Osteocyte (in vitro differentiated cells): Measurements from ENCODE around the gene RAB11B. TPM values are rescaled to one million over a fixed set of nuclear protein-coding genes. Genes with fewer than 3 reads are reported as not detected.
"Not testable (repeated sequence)": the region's sequence is repeated elsewhere in the genome, so short reads cannot be mapped to it uniquely, and the experiment has no call there.

Experiments used
- DNase-seq: peaks from one replicate; pipeline ENCODE4 v3.0.0; 2021; ENCODE audit warnings: mixed read lengths; ENCODE audit not compliant: unreplicated experiment; ENCODE audit errors: extremely low spot score
- H3K27ac Mint-ChIP-seq: one replicate; pipeline ENCODE4 v1.8.0; 2021; ENCODE audit warnings: mild to moderate bottlenecking, mixed read lengths; ENCODE audit not compliant: unreplicated experiment
- H3K27me3 Mint-ChIP-seq: one replicate; pipeline ENCODE4 v1.8.0; 2021; ENCODE audit warnings: mixed read lengths; ENCODE audit not compliant: unreplicated experiment
- H3K36me3 Mint-ChIP-seq: one replicate; pipeline ENCODE4 v1.8.0; 2021; ENCODE audit warnings: mixed read lengths; ENCODE audit not compliant: unreplicated experiment
- H3K4me1 Mint-ChIP-seq: one replicate; pipeline ENCODE4 v1.8.0; 2021; ENCODE audit warnings: mixed read lengths; ENCODE audit not compliant: unreplicated experiment
- H3K4me3 Mint-ChIP-seq: one replicate; pipeline ENCODE4 v1.8.0; 2021; ENCODE audit warnings: mild to moderate bottlenecking, moderate library complexity, mixed read lengths; ENCODE audit not compliant: unreplicated experiment
- H3K9me3 Mint-ChIP-seq: one replicate; pipeline ENCODE4 v1.8.0; 2021; ENCODE audit warnings: mixed read lengths; ENCODE audit not compliant: unreplicated experiment
- CTCF ChIP-seq: fragments of 200-600 bp; sonication (generic); IDR thresholded peaks from 2 replicates; pipeline ENCODE4 v1.5.0; 2021; ENCODE audit warnings: antibody characterized with exemption, mild to moderate bottlenecking, moderate library complexity
- long read RNA-seq: library from polyadenylated mRNA; unstranded; transcript quantifications from one replicate; pipeline ENCODE4 v2.0.0, GENCODE V29; 2021
- total RNA-seq: library from RNA; stranded (reverse); gene quantifications from 2 replicates; pipeline ENCODE4 v1.2.1, GENCODE V29; 2021

The RAB11B gene
- total RNA-seq, result 126 and 130 TPM in 2 replicates
- long read RNA-seq, partial matches to known transcripts, result 0 of 1 reads
- long read RNA-seq, other reads (novel, unspliced or antisense), result 1 of 1 reads

- no peak for TF ChIP-seq CTCF
- H3K4me1 Mint-ChIP-seq, result peaks cover 42% of the 10 kb centered on the region
- H3K27me3 Mint-ChIP-seq, result no peaks in the 10 kb centered on the region
- peaks cover 5% of the 10 kb centered on the region for H3K9me3 Mint-ChIP-seq
- DNase-seq, result peak; percentile 99
- H3K27ac Mint-ChIP-seq, result peak within 1 kb of the TSS; percentile 97
- peaks cover 6% of the 10 kb centered on the region for H3K36me3 Mint-ChIP-seq
- H3K4me3 Mint-ChIP-seq, result peak within 1 kb of the TSS; percentile 90
These were observed at the start of gene RAB11B for GRCh38 chr19:8389891-8390616. RAB11B (plus strand) TSS chr19:8390360; CDS start chr19:8390417, 57 bp downstream.

- not testable (repeated sequence) for H3K36me3 Mint-ChIP-seq, DNase-seq, H3K9me3 Mint-ChIP-seq, H3K27ac Mint-ChIP-seq, H3K4me1 Mint-ChIP-seq, H3K4me3 Mint-ChIP-seq
- H3K27me3 Mint-ChIP-seq, result peaks cover 49% of the 10 kb centered on the region
These were observed 48.7 kb upstream of the RAB11B start for GRCh38 chr19:8341504-8341903.

GRCh38 chr19:8342316-8342683 lies 47.9 kb upstream of the RAB11B start:
- Mint-ChIP-seq H3K9me3 (no peaks in the 10 kb centered on the region), H3K4me3 (no peak overlapping the region), H3K36me3 (no peaks in the 10 kb centered on the region), H3K27ac (no peak overlapping the region), H3K4me1 (peaks cover 9% of the 10 kb centered on the region), H3K27me3 (peaks cover 45% of the 10 kb centered on the region)
- TF ChIP-seq CTCF, result no peak
- DNase-seq, result no peak

- Mint-ChIP-seq H3K27me3 (peaks cover 40% of the 10 kb centered on the region), H3K27ac (no peak within 1 kb of the TSS), H3K4me1 (peaks cover 13% of the 10 kb centered on the region), H3K9me3 (no peaks in the 10 kb centered on the region), H3K36me3 (no peaks in the 10 kb centered on the region), H3K4me3 (peak within 1 kb of the TSS; percentile 57)
- TF ChIP-seq CTCF, result no peak
- DNase-seq, result peak; percentile 92
These were observed 47.3 kb upstream of the RAB11B start, which contains the start of gene KANK3 for GRCh38 chr19:8342684-8343482. KANK3 (minus strand) TSS chr19:8343262; CDS start chr19:8337828, 5,434 bp downstream.

- H3K4me1 Mint-ChIP-seq, result peaks cover 14% of the 10 kb centered on the region
- H3K4me3 Mint-ChIP-seq, result peak overlapping the region; percentile 57
These were observed 46.7 kb upstream of the RAB11B start for GRCh38 chr19:8343483-8343844.

GRCh38 chr19:8349629-8350372 lies 40.4 kb upstream of the RAB11B start:
- H3K27me3 Mint-ChIP-seq, H3K27ac Mint-ChIP-seq, DNase-seq, H3K4me3 Mint-ChIP-seq, H3K9me3 Mint-ChIP-seq, H3K36me3 Mint-ChIP-seq: not testable (repeated sequence)
- peaks cover 29% of the 10 kb centered on the region for H3K4me1 Mint-ChIP-seq

More at GRCh38 chr19:8343483-8343844, 46.7 kb upstream of the RAB11B start:
- TF ChIP-seq CTCF, result no peak
- Mint-ChIP-seq H3K9me3 (no peaks in the 10 kb centered on the region), H3K27ac (no peak overlapping the region), H3K27me3 (peaks cover 36% of the 10 kb centered on the region), H3K36me3 (no peaks in the 10 kb centered on the region)
- no peak for DNase-seq
